IPS-11a (cell line): ENCODE results near the gene AGK.
"Not testable (repeated sequence)": the region's sequence is repeated elsewhere in the genome, so short reads cannot be mapped to it uniquely, and the experiment has no call there.

ENCODE experiments used
- H3K4me3 ChIP-seq: one replicate; pipeline ENCODE4 v1.5.1; 2013; ENCODE audit warnings: low read depth, low read length, control low read depth

AGK gene

GRCh38 chr7:141551782-141552181, 572 bp downstream of the AGK start:
- H3K4me3 ChIP-seq: peak overlapping the region; percentile 84

DNA sequence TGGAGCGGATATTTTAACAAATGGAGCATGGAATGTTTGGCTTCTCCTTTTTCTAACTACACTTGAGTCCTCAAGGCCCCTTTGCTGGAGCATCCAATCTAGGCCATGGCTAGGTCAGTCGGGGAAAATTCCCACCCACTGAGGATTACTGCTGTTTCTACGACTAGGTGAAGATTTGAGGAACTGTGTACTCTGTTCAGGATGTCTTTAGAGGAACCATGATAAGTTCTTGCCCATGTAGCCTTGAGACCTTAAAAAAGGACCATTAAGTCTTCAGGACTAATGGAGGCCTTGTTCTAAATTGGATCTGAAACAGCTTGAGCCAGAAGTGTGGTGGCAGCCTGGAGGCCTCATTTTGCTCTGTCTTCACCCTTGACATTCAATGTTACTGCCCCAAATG, 6.2 kb downstream of the AGK start:
- no peak overlapping the region for H3K4me3 ChIP-seq

- not testable (repeated sequence) for H3K4me3 ChIP-seq
These were observed 6.8 kb downstream of the AGK start for GRCh38 chr7:141557831-141558531.

DNA sequence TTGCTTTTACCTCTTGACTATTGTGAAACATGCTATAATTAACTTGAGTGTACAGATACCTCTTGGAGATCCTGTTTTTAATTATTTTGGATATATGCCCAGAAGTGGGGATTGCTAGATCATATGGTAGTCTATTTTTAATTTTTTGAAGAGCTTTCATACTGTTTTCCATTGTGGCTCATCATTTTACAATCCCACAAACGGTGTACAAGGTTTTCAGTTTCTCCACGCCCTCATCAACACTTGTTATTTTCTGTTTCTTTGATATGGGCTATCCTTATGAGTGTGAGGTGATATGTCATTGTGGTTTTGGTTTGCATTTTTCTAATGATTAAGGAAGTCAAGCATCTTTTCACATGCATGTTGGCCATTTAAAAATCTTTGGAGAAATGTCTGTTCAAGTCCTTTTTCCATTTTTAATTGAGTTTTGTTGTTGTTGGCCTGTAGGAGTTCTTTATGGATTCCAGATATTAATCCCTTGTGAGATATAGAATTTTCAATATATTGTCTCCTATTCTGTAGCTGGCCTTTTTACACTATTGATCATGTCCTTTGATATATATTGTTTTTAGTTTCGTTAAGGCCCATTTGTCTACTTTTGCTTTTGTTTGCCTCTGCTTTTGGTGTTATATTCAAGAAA, 7.5 kb downstream of the AGK start:
- H3K4me3 ChIP-seq: no peak overlapping the region

DNA sequence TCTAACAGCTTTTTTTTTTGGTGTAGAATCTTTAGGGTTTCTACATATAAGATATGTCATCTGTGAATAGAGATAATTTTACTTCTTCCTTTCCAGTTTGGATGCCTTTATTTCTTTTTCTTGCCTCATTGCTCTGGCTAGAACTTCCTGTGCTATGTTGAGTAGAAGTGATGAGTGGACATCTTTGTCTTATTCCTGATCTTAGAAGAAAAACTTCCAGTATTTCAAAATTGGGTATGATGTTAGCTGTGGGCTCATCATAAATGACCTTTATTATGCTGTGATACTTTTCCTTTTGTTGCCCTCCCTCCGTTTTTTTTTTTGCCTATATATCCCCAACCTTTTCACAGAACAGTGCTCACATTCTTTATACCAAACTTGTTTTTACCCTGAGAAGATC, 8.8 kb downstream of the AGK start:
- H3K4me3 ChIP-seq: no peak overlapping the region

- H3K4me3 ChIP-seq: no peak overlapping the region
These were observed 10.8 kb downstream of the AGK start for GRCh38 chr7:141562036-141562435.

DNA sequence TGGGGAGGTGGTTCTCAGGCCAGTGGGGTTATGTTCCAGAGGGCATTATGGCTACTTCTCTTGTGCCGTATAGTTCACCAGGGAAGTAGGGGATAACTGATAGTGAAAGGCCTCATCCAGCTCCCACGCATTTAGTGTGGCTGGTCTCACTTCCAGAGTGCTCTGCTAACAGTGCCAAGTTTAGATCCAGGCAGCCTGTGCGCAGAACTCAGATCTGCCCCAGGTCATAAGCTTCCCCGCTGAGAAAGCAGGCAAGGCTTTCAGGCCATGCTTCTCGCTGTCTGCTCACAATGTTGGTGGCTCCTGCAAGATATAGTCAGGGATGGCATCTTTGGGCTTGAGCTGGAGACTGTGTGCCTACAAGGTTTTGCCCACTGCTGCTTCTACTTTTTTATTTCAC, 11.3 kb downstream of the AGK start:
- no peak overlapping the region for H3K4me3 ChIP-seq

DNA sequence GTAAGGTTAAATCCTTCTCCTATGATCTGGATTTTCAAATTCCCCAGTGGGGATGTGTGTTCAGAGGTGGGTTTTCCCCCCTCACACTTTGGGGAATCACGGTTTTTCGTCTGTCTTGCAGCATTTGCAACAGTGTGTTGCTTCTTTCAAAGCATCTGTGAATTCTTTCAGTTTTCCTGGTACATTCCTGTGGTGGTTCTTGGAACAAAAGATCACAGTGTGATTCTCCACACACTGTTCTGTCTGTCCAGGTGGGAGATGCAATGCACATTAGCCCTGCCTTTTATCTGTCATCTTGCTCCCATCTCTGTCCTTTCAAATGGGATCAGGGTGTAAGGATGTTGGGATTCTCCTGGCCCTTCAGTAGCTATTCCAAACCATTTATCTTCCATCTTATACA, 11.8 kb downstream of the AGK start:
- H3K4me3 ChIP-seq: no peak overlapping the region

GRCh38 chr7:141563956-141564623, 12.9 kb downstream of the AGK start:
- H3K4me3 ChIP-seq: no peak overlapping the region

GRCh38 chr7:141567432-141567831, 16.2 kb downstream of the AGK start:
- no peak overlapping the region for H3K4me3 ChIP-seq

DNA sequence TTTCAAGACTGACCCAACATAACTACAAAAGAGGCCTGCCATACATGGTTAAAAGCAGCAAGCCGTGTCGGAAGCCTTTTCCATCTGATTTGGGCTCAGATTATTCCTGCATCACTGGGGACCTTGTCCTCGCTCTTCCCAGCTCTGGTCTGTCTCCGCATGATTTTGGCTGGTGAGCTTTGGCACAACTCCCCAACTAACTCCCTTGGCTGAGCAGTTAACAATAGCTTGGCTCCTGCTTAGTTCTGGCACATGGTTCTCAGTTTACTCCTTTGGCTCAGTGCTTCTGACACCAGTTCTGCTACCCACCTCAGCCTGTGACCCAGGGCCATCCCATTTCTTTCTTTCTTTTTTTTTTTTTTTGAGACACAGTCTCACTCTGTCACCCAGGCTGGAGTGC, 17.0 kb downstream of the AGK start:
- H3K4me3 ChIP-seq: no peak overlapping the region

- no peak overlapping the region for H3K4me3 ChIP-seq
These were observed 19.8 kb downstream of the AGK start for GRCh38 chr7:141571059-141571458.

DNA sequence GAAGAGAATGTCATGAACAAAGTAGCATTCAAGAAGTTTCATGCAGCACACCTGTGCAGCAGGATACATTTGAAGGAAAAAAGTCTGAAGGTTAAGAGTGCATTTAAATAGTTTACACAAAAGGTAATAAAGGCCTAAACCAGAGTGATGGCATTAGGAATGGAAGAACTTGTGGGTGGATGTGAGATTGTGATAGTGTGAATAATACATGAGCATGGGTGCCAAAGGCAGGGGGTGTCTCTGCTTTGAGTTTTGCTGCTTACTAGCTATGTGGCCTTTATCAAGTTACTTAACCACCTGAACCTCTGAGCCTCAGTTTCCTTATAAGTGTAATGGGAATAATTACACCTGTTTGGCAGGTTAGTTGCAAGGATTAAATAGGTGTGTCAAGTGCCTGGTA, 21.0 kb downstream of the AGK start:
- H3K4me3 ChIP-seq: no peak overlapping the region

DNA sequence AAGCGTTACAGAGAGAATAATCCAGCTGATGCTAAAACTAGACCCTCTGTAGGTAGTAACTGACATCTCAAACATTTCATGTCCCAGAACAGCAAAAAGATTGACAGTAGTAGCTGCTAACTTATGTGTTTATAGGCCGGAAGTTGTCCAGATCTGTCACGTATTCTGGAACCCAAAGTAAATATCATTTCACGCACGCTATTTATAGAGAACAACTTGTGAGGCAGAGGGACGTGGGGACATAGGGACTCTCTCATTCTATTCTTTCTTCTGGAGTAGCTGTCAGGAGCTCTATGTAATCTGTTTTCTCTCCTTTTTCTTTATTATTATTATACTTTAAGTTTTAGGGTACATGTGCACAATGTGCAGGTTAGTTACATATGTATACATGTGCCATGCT, 22.3 kb downstream of the AGK start:
- no peak overlapping the region for H3K4me3 ChIP-seq

GRCh38 chr7:141575164-141575563, 24.0 kb downstream of the AGK start:
- no peak overlapping the region for H3K4me3 ChIP-seq

- H3K4me3 ChIP-seq: no peak overlapping the region
These were observed 24.6 kb downstream of the AGK start for GRCh38 chr7:141575654-141576448.

GRCh38 chr7:141577043-141577839, 26.0 kb downstream of the AGK start:
- no peak overlapping the region for H3K4me3 ChIP-seq

GRCh38 chr7:141579953-141580352, 28.7 kb downstream of the AGK start:
- H3K4me3 ChIP-seq: not testable (repeated sequence)

- H3K4me3 ChIP-seq: not testable (repeated sequence)
These were observed 30.9 kb downstream of the AGK start for GRCh38 chr7:141582063-141582462.

GRCh38 chr7:141584935-141585334, 33.7 kb downstream of the AGK start:
- no peak overlapping the region for H3K4me3 ChIP-seq
